GM12878 (cell line): Measurements from ENCODE around the gene CNTLN. TPM values are rescaled to one million over a fixed set of nuclear protein-coding genes. Genes with fewer than 3 reads are reported as not detected.

Experiments used
- ATAC-seq: fragments of 200-7000 bp; cut with Tn5 transposase; 3 replicates; pipeline ENCODE4 v1.9.1; 2020; ENCODE audit warnings: mild to moderate bottlenecking, moderate library complexity
- BruUV-seq: library from RNA; stranded (reverse); fragments of 400-500 nt; replicated peaks from 2 replicates; lab custom pipeline; 2021; lab: Mats Ljungman, UMichigan
- CTCF ChIA-PET: fragments of 300-600 bp; sonication (Branson Sonifier 250); formaldehyde crosslinking; extraction: SDS; loops from one replicate; lab custom pipeline; 2021; ENCODE audit warnings: inconsistent platforms; lab: Yijun Ruan, JAX
- POLR2A ChIA-PET: fragments of 350-600 bp; formaldehyde crosslinking; extraction: SDS; loops from one replicate; lab custom pipeline; 2021; ENCODE audit warnings: inconsistent platforms; lab: Charles Lee
- RAD21 ChIA-PET: fragments of 300-600 bp; sonication (Branson Sonifier 250); formaldehyde crosslinking; loops from one replicate; lab custom pipeline; 2023; ENCODE audit warnings: antibody characterized with exemption; ENCODE audit not compliant: unreplicated experiment; lab: Charles Lee
- SMC1A ChIA-PET: fragments of 300-600 bp; sonication (Branson Sonifier 250); formaldehyde crosslinking; loops from one replicate; lab custom pipeline; 2023; ENCODE audit not compliant: unreplicated experiment, uncharacterized antibody; lab: Charles Lee
- DNase-seq: peaks from one replicate; pipeline ENCODE4 v3.0.0-alpha.2; 2011; ENCODE audit warnings: low read depth, low spot score
- FAIRE-seq: peaks from 3 replicates; lab custom pipeline; 2011; peaks lifted over from hg19 to GRCh38; lab: Jason Lieb, UNC
- H2AFZ ChIP-seq: 2 replicates; pipeline ENCODE4 v1.6.0; 2011; ENCODE audit warnings: low read depth, low read length, control low read depth; ENCODE audit not compliant: control insufficient read depth
- H3K27ac ChIP-seq: 2 replicates; pipeline ENCODE4 v1.5.1; 2011; ENCODE audit warnings: control low read depth; ENCODE audit not compliant: control insufficient read depth, insufficient read depth
- H3K27me3 ChIP-seq, 2 experiments: replicated peaks in 1 of 2; 2 replicates each; pipeline versions ENCODE4 v1.6.0 to v1.6.1; 2011; ENCODE audit warnings: low read length in 1 of 2; ENCODE audit not compliant: control insufficient read depth in 2 of 2, insufficient read depth in 2 of 2
- H3K36me3 ChIP-seq, 2 experiments: 2 replicates each; pipeline ENCODE4 v1.5.1; 2011; ENCODE audit warnings: low read length in 1 of 2; ENCODE audit not compliant: control insufficient read depth in 2 of 2, insufficient read depth in 2 of 2
- H3K4me1 ChIP-seq: 2 replicates; pipeline ENCODE4 v1.6.1; 2011; ENCODE audit warnings: mild to moderate bottlenecking, low read length, moderate library complexity, mixed read lengths; ENCODE audit not compliant: control insufficient read depth, insufficient read depth
- H3K4me2 ChIP-seq: 2 replicates; pipeline ENCODE4 v1.6.0; 2011; ENCODE audit warnings: control low read depth; ENCODE audit not compliant: control insufficient read depth, insufficient read depth
- H3K4me3 ChIP-seq: fragments of 200-600 bp; sonication (generic); 2 replicates; pipeline ENCODE4 v1.5.1; 2016
- H3K79me2 ChIP-seq: 2 replicates; pipeline ENCODE4 v1.6.0; 2011; ENCODE audit warnings: low read length; ENCODE audit not compliant: control insufficient read depth, insufficient read depth
- H3K9ac ChIP-seq: 2 replicates; pipeline ENCODE4 v1.8.0; 2011; ENCODE audit warnings: low read length, control low read depth, mixed read lengths; ENCODE audit not compliant: control insufficient read depth, insufficient read depth
- H3K9me3 ChIP-seq: replicated peaks from 3 replicates; pipeline ENCODE4 v1.5.1; 2011; ENCODE audit warnings: mild to moderate bottlenecking, low read length; ENCODE audit not compliant: control insufficient read depth, insufficient read depth
- H4K20me1 ChIP-seq: 2 replicates; pipeline ENCODE4 v1.6.0; 2011; ENCODE audit not compliant: control insufficient read depth, insufficient read depth
- CREM ChIP-seq: IDR thresholded peaks from 2 replicates; pipeline ENCODE4 v1.6.1; 2014; ENCODE audit warnings: antibody characterized with exemption, low read depth
- DPF2 ChIP-seq: fragments of 450-650 bp; IDR thresholded peaks from 2 replicates; pipeline ENCODE4 v1.6.1; 2017; ENCODE audit warnings: mild to moderate bottlenecking
- ESRRA ChIP-seq: IDR thresholded peaks from 2 replicates; pipeline ENCODE4 v1.6.1; 2012; ENCODE audit warnings: mild to moderate bottlenecking, low read length, improper control_type of control experiment
- HDGF ChIP-seq: fragments of 450-650 bp; IDR thresholded peaks from 2 replicates; pipeline ENCODE4 v1.6.1; 2016; ENCODE audit warnings: antibody characterized with exemption
- MXI1 ChIP-seq: fragments of 150-350 bp; IDR thresholded peaks from 2 replicates; pipeline ENCODE4 v1.6.1; 2011; ENCODE audit warnings: low read depth, mild to moderate bottlenecking, inconsistent platforms, low read length, improper control_type of control experiment
- MYB ChIP-seq: fragments of 150-350 bp; IDR thresholded peaks from 2 replicates; pipeline ENCODE4 v1.6.1; 2014; ENCODE audit warnings: mild to moderate bottlenecking, low read depth, low read length, borderline replicate concordance
- NFIC ChIP-seq: IDR thresholded peaks from 2 replicates; pipeline ENCODE4 v1.6.1; 2012; ENCODE audit warnings: low read depth, mild to moderate bottlenecking, inconsistent platforms, low read length, moderate library complexity
- NFXL1 ChIP-seq: fragments of 450-650 bp; IDR thresholded peaks from 2 replicates; pipeline ENCODE4 v1.6.1; 2017; ENCODE audit warnings: antibody characterized with exemption, mild to moderate bottlenecking, borderline replicate concordance
- NR2C2 ChIP-seq: IDR thresholded peaks from 2 replicates; pipeline ENCODE4 v1.6.1; 2011; ENCODE audit warnings: borderline replicate concordance, low read depth; ENCODE audit not compliant: control insufficient read depth, insufficient read length
- NRF1 ChIP-seq: conservative IDR thresholded peaks from 2 replicates; pipeline ENCODE4 v1.6.1; 2011; ENCODE audit warnings: mild to moderate bottlenecking, low read depth, low read length, improper control_type of control experiment
- POLR2A ChIP-seq: IDR thresholded peaks from 2 replicates; pipeline ENCODE4 v1.6.1; 2011; ENCODE audit warnings: low read depth, mild to moderate bottlenecking, low read length
- TCF12 ChIP-seq: IDR thresholded peaks from 2 replicates; pipeline ENCODE4 v1.6.1; 2011; ENCODE audit warnings: low read depth, mild to moderate bottlenecking, low read length
- ZNF274 ChIP-seq: IDR thresholded peaks from one replicate; pipeline ENCODE4 v1.8.0; 2011; ENCODE audit not compliant: insufficient read length, insufficient read depth
- WGBS: methylation state at CpG from one replicate; pipeline ENCODE4 v1.1.6; 2016; ENCODE audit warnings: low lambda C conversion rate; ENCODE audit not compliant: insufficient replicate concordance, insufficient coverage; ENCODE audit errors: missing lambda C conversion rate; 5-methylcytosine and 5-hydroxymethylcytosine counted together
- in situ Hi-C: fragments of 300-500 bp; cut with MboI; formaldehyde crosslinking; loops from 9 replicates; pipeline ENCODE4 v1.14.3; 2018; ENCODE audit warnings: mixed read lengths
- intact Hi-C: fragments of 100-400 bp; cut with micrococcal nuclease; formaldehyde crosslinking; loops from one replicate; pipeline ENCODE4 v1.14.2; 2022; ENCODE audit not compliant: unreplicated experiment
- polyA plus RNA-seq, 11 experiments: library from polyadenylated mRNA; depleted of rRNA in 4 of 11; unstranded in 6 of 11; stranded (reverse) in 5 of 11; fragments of >200 nt; fragmentation: Nextera tagmentation in 4 of 11; fragmentation: Illumina TruSeq in 1 of 11; extraction: Ambion mirVana in 4 of 11; extraction: Trizol in 1 of 11; gene quantifications; 1 replicate in 1 of 11; 2 replicates in 10 of 11; pipeline versions ENCODE4 v1.2.1 to v1.2.3, GENCODE V29; 2011 to 2016; ENCODE audit warnings: inconsistent platforms in 2 of 11, missing spikeins in 2 of 11, low read depth in 1 of 11
- total RNA-seq, 4 experiments: library from RNA; depleted of rRNA in 3 of 4; stranded (reverse); fragments of >200 nt in 3 of 4; fragmentation: Illumina TruSeq in 1 of 4; extraction: Trizol in 1 of 4; gene quantifications; 2 replicates each; pipeline versions ENCODE4 v1.2.1 to v1.2.3, GENCODE V29; 2013 to 2021
- TF ChIP-seq, protein P1 (sequence below): fragments of 450-650 bp; formaldehyde crosslinking; IDR thresholded peaks from 2 replicates; pipeline ENCODE4 v1.5.0; 2022; ENCODE audit warnings: mild to moderate bottlenecking, missing genetic modification characterization
- TF ChIP-seq, protein P2 (sequence below): IDR thresholded peaks from 2 replicates; pipeline ENCODE4 v1.6.1; 2012; ENCODE audit warnings: low read depth, low read length, improper control_type of control experiment
- TF ChIP-seq, protein P3 (sequence below): IDR thresholded peaks from 2 replicates; pipeline ENCODE4 v1.6.1; 2011; ENCODE audit warnings: borderline replicate concordance, low read depth, mild to moderate bottlenecking, moderate library complexity, low read length; ENCODE audit not compliant: insufficient read depth, poor library complexity, severe bottlenecking

Gene CNTLN
- total and polyA plus RNA-seq, 10 of the 15 experiments (the other 5 are each of a cell fraction or from before 2014, with no cell fraction given) = 0.01 to 7.0 (median 0.03) TPM; not detected in 4

DNA sequence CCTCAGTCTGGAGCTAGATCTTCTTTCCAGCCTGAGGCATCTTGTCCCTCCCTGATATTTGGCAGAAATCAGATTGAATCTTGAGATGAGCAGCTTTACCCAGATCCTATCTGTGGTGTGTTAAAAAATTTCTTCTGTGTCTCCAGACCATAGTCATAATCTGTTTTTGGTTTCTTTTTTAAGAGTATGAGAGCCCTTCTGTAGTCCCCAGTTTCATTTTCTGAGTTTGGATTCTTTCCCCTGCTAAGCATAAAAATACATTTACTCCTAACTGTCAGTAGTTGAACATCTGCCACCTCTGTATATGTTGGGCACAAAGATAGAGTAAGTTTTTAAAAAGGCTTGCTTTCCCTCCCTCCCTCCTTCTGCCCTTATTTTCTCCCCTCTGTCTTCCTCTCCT lies 137.7 kb downstream of the CNTLN start (continued):
- TF ChIP-seq, protein P1, sequence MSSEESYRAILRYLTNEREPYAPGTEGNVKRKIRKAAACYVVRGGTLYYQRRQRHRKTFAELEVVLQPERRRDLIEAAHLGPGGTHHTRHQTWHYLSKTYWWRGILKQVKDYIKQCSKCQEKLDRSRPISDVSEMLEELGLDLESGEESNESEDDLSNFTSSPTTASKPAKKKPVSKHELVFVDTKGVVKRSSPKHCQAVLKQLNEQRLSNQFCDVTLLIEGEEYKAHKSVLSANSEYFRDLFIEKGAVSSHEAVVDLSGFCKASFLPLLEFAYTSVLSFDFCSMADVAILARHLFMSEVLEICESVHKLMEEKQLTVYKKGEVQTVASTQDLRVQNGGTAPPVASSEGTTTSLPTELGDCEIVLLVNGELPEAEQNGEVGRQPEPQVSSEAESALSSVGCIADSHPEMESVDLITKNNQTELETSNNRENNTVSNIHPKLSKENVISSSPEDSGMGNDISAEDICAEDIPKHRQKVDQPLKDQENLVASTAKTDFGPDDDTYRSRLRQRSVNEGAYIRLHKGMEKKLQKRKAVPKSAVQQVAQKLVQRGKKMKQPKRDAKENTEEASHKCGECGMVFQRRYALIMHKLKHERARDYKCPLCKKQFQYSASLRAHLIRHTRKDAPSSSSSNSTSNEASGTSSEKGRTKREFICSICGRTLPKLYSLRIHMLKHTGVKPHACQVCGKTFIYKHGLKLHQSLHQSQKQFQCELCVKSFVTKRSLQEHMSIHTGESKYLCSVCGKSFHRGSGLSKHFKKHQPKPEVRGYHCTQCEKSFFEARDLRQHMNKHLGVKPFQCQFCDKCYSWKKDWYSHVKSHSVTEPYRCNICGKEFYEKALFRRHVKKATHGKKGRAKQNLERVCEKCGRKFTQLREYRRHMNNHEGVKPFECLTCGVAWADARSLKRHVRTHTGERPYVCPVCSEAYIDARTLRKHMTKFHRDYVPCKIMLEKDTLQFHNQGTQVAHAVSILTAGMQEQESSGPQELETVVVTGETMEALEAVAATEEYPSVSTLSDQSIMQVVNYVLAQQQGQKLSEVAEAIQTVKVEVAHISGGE (CRISPR knock-in tag) = no peak
- TF ChIP-seq, protein P2, sequence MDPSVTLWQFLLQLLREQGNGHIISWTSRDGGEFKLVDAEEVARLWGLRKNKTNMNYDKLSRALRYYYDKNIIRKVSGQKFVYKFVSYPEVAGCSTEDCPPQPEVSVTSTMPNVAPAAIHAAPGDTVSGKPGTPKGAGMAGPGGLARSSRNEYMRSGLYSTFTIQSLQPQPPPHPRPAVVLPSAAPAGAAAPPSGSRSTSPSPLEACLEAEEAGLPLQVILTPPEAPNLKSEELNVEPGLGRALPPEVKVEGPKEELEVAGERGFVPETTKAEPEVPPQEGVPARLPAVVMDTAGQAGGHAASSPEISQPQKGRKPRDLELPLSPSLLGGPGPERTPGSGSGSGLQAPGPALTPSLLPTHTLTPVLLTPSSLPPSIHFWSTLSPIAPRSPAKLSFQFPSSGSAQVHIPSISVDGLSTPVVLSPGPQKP = no peak
- TF ChIP-seq NFXL1 (no peak), NR2C2 (no peak), POLR2A (no peak), ZNF274 (no peak), NRF1 (no peak), MYB (no peak)
- TF ChIP-seq, all 136 proteins: peak for 0

DNA sequence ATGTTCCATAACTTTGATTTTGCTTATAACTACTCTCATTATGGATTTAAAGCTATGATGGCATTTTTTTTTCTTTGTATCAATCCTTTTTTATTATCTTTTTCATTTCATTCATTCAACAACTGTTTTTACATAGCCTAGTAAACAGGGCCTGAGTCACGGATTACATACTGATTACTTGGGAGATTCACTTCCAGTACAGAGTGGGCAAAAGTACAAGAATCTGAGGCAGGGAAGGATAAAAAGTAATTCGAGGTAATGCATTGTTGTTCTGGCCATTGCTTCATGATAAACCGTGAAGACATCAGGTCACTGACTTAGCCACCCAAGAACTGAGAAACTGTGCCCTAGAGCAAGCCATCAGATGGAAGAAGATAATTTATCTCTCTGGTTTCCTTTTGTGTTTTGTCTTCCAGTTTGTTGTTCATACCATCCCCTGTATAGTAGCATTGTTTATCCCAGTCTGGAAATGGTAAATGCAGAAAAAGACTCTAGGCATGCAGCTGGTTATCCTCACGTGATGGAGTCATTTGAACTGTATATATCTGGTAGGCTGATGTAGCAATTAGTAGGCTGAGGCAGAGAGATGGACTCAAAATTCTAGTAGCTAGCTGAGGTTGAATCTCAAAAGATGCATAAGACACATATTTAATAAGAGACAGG lies 145.6 kb downstream of the CNTLN start:
- WGBS = 2% methylated on average over 4 of the region's 4 CpGs
- no peak overlapping the region for H3K4me2 ChIP-seq
- SMC1A ChIA-PET = no interaction called here
- no peaks in the 10 kb centered on the region for H3K79me2 ChIP-seq
- no peak overlapping the region for H3K27ac ChIP-seq
- H3K36me3 ChIP-seq = no peaks in the 10 kb centered on the region
- no peaks in the 10 kb centered on the region for H3K9me3 ChIP-seq
- FAIRE-seq = no peak
- H3K4me1 ChIP-seq = no peaks in the 10 kb centered on the region
- no peak overlapping the region for H2AFZ ChIP-seq
- in situ Hi-C loops (no loop called here), intact Hi-C loops (no loop called here)
- no peak overlapping the region for H3K9ac ChIP-seq
- no TSS peak for BruUV-seq
- H3K4me3 ChIP-seq = no peak overlapping the region
- POLR2A ChIA-PET = no interaction called here
- H4K20me1 ChIP-seq = no peaks in the 10 kb centered on the region
- no peaks in the 10 kb centered on the region for H3K27me3 ChIP-seq
- RAD21 ChIA-PET = no interaction called here
- CTCF ChIA-PET = no interaction called here
- TF ChIP-seq ESRRA = no peak
- no peak for TF ChIP-seq HDGF
- no peak for TF ChIP-seq NFIC
- TF ChIP-seq, protein P3, sequence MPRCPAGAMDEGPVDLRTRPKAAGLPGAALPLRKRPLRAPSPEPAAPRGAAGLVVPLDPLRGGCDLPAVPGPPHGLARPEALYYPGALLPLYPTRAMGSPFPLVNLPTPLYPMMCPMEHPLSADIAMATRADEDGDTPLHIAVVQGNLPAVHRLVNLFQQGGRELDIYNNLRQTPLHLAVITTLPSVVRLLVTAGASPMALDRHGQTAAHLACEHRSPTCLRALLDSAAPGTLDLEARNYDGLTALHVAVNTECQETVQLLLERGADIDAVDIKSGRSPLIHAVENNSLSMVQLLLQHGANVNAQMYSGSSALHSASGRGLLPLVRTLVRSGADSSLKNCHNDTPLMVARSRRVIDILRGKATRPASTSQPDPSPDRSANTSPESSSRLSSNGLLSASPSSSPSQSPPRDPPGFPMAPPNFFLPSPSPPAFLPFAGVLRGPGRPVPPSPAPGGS = no peak
- no peak for TF ChIP-seq DPF2
- TF ChIP-seq CREM = no peak
- no peak for TF ChIP-seq TCF12
- no peak for TF ChIP-seq MXI1
- TF ChIP-seq, all 136 proteins: peak for 0
- ATAC-seq (no peak), DNase-seq (no peak)
